Measurements from ENCODE around the gene PALD1. TPM values are rescaled to one million over a fixed set of nuclear protein-coding genes. Genes with fewer than 3 reads are reported as not detected.

Gene PALD1
- total RNA-seq, 1 experiment from 2014 or later: 33.1 TPM

- no peak for TF ChIP-seq EGR1 (IDR thresholded peaks at IDR 0.05; ENCODE audit: low read depth)
- TF ChIP-seq CTCF (IDR thresholded peaks at IDR 0.05 in 2 of 3, conservative IDR thresholded peaks at IDR 0.05 in 1 of 3; ENCODE audit: borderline replicate concordance in 1 of 3, insufficient read depth in 1 of 3, low read depth in 2 of 3, low read length in 2 of 3): no peak
- no peak for TF ChIP-seq FOSL1 (IDR thresholded peaks at IDR 0.05; ENCODE audit: low read depth)
- TF ChIP-seq YY1 (IDR thresholded peaks at IDR 0.05; ENCODE audit: extremely low read depth, insufficient replicate concordance, low read depth, low read length): no peak
- TF ChIP-seq ELF1 (IDR thresholded peaks at IDR 0.05; ENCODE audit: borderline replicate concordance, low read depth): no peak
- TF ChIP-seq ZNF274 (IDR thresholded peaks at IDR 0.05; ENCODE audit: low read depth, low read length): no peak
- no peak for TF ChIP-seq POLR2AphosphoS5 (IDR thresholded peaks at IDR 0.05; ENCODE audit: low read depth, low read length)
- TF ChIP-seq EZH2 (IDR thresholded peaks at IDR 0.05): no peak
- no peak for TF ChIP-seq ZFX (IDR thresholded peaks at IDR 0.05)
- no peak for TF ChIP-seq CBX3 (IDR thresholded peaks at IDR 0.05; ENCODE audit: low read depth)
- no peak for TF ChIP-seq SIN3A (IDR thresholded peaks at IDR 0.05; ENCODE audit: low read depth)
- TF ChIP-seq CEBPB (IDR thresholded peaks at IDR 0.05; ENCODE audit: low read depth): no peak
- TF ChIP-seq ZBTB33 (IDR thresholded peaks at IDR 0.05; ENCODE audit: extremely low read depth, insufficient replicate concordance, low read length): no peak
- no peak for TF ChIP-seq TCF7L2 (IDR thresholded peaks at IDR 0.05; ENCODE audit: borderline replicate concordance, extremely low read depth, insufficient read depth, insufficient read length)
- no peak for TF ChIP-seq SRF (IDR thresholded peaks at IDR 0.05; ENCODE audit: low read depth)
- TF ChIP-seq RAD21 (IDR thresholded peaks at IDR 0.05; ENCODE audit: low read depth): no peak
- H3K9ac ChIP-seq (ENCODE audit: low read length): no peak overlapping the region
- H3K9me2 ChIP-seq (ENCODE audit: insufficient read depth): no peaks in the 10 kb centered on the region
- intact Hi-C loops (cut with micrococcal nuclease): no loop called here
- no peaks in the 10 kb centered on the region; a peak in 1 of 4 replicates for H3K36me3 ChIP-seq (ENCODE audit: control insufficient read depth in 1 of 2, insufficient read depth in 2 of 2, low read length in 2 of 2)
- ChIA-PET RAD21 (ENCODE audit: low non-redundant PET in 1 of 2, low total read pairs in 2 of 2, uncharacterized antibody in 2 of 2, unreplicated experiment in 2 of 2) (no interaction called here), POLR2A (no interaction called here), CTCF (no interaction called here)
- ATAC-seq (no peak), DNase-seq (ENCODE audit: low read depth, low spot score) (no peak)
- H2AFZ ChIP-seq (ENCODE audit: low read depth, low read length, poor library complexity, severe bottlenecking): no peak overlapping the region
- peaks cover 0 to 8% of the 10 kb centered on the region in 2 experiments; a peak in 1 of 4 replicates for H3K4me1 ChIP-seq (ENCODE audit: control insufficient read depth in 1 of 2, insufficient read depth in 2 of 2, low read length in 2 of 2)
- no peak overlapping the region for H3K27ac ChIP-seq (ENCODE audit: low read depth, low read length)
- H3K79me2 ChIP-seq (ENCODE audit: insufficient read depth, low read length): peaks cover 93% of the 10 kb centered on the region
- H3K9me3 ChIP-seq (ENCODE audit: control insufficient read depth in 1 of 2, insufficient read depth in 1 of 2, low read depth in 1 of 2, low read length in 2 of 2): no peaks in the 10 kb centered on the region
- no peak overlapping the region for H3K4me2 ChIP-seq (ENCODE audit: low read length)
- H3K4me3 ChIP-seq (replicated peaks in 1 of 2; ENCODE audit: low read depth in 1 of 2, low read length in 2 of 2): no peak overlapping the region
- H4K20me1 ChIP-seq (ENCODE audit: insufficient read depth): peaks cover 4% of the 10 kb centered on the region; the same call in 1 of the 2 replicates
- BruUV-seq (replicated peaks): no TSS peak
- H3K27me3 ChIP-seq (ENCODE audit: insufficient read depth, low read length): no peaks in the 10 kb centered on the region
Measured at GRCh38 chr10:70496341-70497119, 18.0 kb downstream of the PALD1 start.

Data from HCT116 (cell line).